IMR-90 (cell line): ENCODE results near the gene API5. TPM values are rescaled to one million over a fixed set of nuclear protein-coding genes. Genes with fewer than 3 reads are reported as not detected.

Source experiments
- ATAC-seq: fragments of 200-7000 bp; cut with Tn5 transposase; 2 replicates; pipeline ENCODE4 v1.9.1; 2020; ENCODE audit warnings: low read depth, mild to moderate bottlenecking, moderate library complexity
- BruUV-seq: library from RNA; stranded (reverse); fragments of 400-500 nt; replicated peaks from 2 replicates; lab custom pipeline; 2021; lab: Mats Ljungman, UMichigan
- CTCF ChIA-PET: fragments of 300-600 bp; formaldehyde crosslinking; extraction: SDS; loops from one replicate; lab custom pipeline; 2021; ENCODE audit warnings: antibody characterized with exemption; lab: Yijun Ruan, JAX
- POLR2A ChIA-PET: fragments of 300-600 bp; sonication (Branson Sonifier 250); formaldehyde crosslinking; loops from one replicate; lab custom pipeline; 2022; ENCODE audit warnings: antibody characterized with exemption; ENCODE audit not compliant: unreplicated experiment; lab: Charles Lee
- DNase-seq: peaks from one replicate; pipeline ENCODE4 v3.0.0; 2013
- H2AFZ ChIP-seq: replicated peaks from 2 replicates; pipeline ENCODE3; 2013; ENCODE audit warnings: low read length, mild to moderate bottlenecking; ENCODE audit not compliant: poor library complexity
- H2AK5ac ChIP-seq: 2 replicates; pipeline ENCODE4 v1.6.1; 2013; ENCODE audit warnings: low read depth, low read length, inconsistent platforms
- H2AK9ac ChIP-seq: replicated peaks from 2 replicates; pipeline ENCODE3; 2013; ENCODE audit warnings: mild to moderate bottlenecking, low read depth, low read length, moderate library complexity; ENCODE audit not compliant: poor library complexity
- H2BK120ac ChIP-seq: 2 replicates; pipeline ENCODE4 v1.6.1; 2013; ENCODE audit warnings: low read depth, low read length, inconsistent platforms
- H2BK15ac ChIP-seq: 3 replicates; pipeline ENCODE4 v1.6.1; 2013; ENCODE audit warnings: low read depth, low read length, inconsistent platforms
- H2BK20ac ChIP-seq: 2 replicates; pipeline ENCODE4 v1.6.1; 2013; ENCODE audit warnings: low read depth, mild to moderate bottlenecking, inconsistent platforms, low read length, moderate library complexity
- H2BK5ac ChIP-seq: 2 replicates; pipeline ENCODE4 v1.6.1; 2013; ENCODE audit warnings: mild to moderate bottlenecking, low read depth, low read length, inconsistent platforms; ENCODE audit not compliant: poor library complexity, severe bottlenecking
- H3K14ac ChIP-seq: replicated peaks from 2 replicates; pipeline ENCODE4 v1.6.1; 2013; ENCODE audit warnings: low read depth, low read length, inconsistent platforms
- H3K18ac ChIP-seq: 2 replicates; pipeline ENCODE4 v1.6.1; 2013; ENCODE audit warnings: low read depth, low read length, control low read depth
- H3K23ac ChIP-seq: 2 replicates; pipeline ENCODE4 v1.6.1; 2013; ENCODE audit warnings: low read depth, low read length, inconsistent platforms
- H3K27ac ChIP-seq: 2 replicates; pipeline ENCODE4 v1.5.1; 2013; ENCODE audit warnings: mild to moderate bottlenecking, control low read depth, low read length; ENCODE audit not compliant: insufficient read depth
- H3K27me3 ChIP-seq: 2 replicates; pipeline ENCODE4 v1.6.1; 2013; ENCODE audit warnings: low read length; ENCODE audit not compliant: control insufficient read depth, insufficient read depth
- H3K36me3 ChIP-seq: 2 replicates; pipeline ENCODE4 v1.6.1; 2013; ENCODE audit warnings: low read length, mixed read lengths; ENCODE audit not compliant: control insufficient read depth, insufficient read depth
- H3K4ac ChIP-seq: 2 replicates; pipeline ENCODE4 v1.6.1; 2013; ENCODE audit warnings: low read depth, low read length, inconsistent platforms
- H3K4me1 ChIP-seq: 2 replicates; pipeline ENCODE4 v1.6.1; 2013; ENCODE audit warnings: low read length, mixed read lengths; ENCODE audit not compliant: control insufficient read depth, insufficient read depth
- H3K4me2 ChIP-seq: 2 replicates; pipeline ENCODE4 v1.6.1; 2013; ENCODE audit warnings: low read depth, mild to moderate bottlenecking, control low read depth, low read length, moderate library complexity
- H3K4me3 ChIP-seq: 2 replicates; pipeline ENCODE4 v1.5.1; 2013; ENCODE audit warnings: low read depth, mild to moderate bottlenecking, control low read depth, low read length, moderate library complexity; ENCODE audit not compliant: insufficient read depth
- H3K56ac ChIP-seq: 2 replicates; pipeline ENCODE4 v1.6.1; 2013; ENCODE audit warnings: low read length, inconsistent platforms; ENCODE audit not compliant: insufficient read depth; ENCODE audit errors: extremely low read depth
- H3K79me1 ChIP-seq, 2 experiments: 2 replicates each; pipeline ENCODE4 v1.6.1; 2013; ENCODE audit warnings: low read length in 2 of 2, inconsistent platforms in 1 of 2, low read depth in 1 of 2
- H3K9ac ChIP-seq: 2 replicates; pipeline ENCODE4 v1.6.1; 2013; ENCODE audit warnings: low read depth, low read length, control low read depth
- H3K9me1 ChIP-seq: 2 replicates; pipeline ENCODE4 v1.6.1; 2013; ENCODE audit warnings: low read length, inconsistent platforms; ENCODE audit not compliant: insufficient read depth
- H3K9me3 ChIP-seq: 2 replicates; pipeline ENCODE4 v1.6.1; 2013; ENCODE audit warnings: low read length; ENCODE audit not compliant: control insufficient read depth, insufficient read depth
- H4K20me1 ChIP-seq: 2 replicates; pipeline ENCODE4 v1.6.1; 2013; ENCODE audit warnings: low read length, inconsistent platforms; ENCODE audit not compliant: insufficient read depth
- H4K5ac ChIP-seq: 2 replicates; pipeline ENCODE4 v1.6.1; 2013; ENCODE audit warnings: mild to moderate bottlenecking, low read depth, low read length, control low read depth
- H4K8ac ChIP-seq, 2 experiments: 2 replicates each; pipeline ENCODE4 v1.6.1; 2013; ENCODE audit warnings: low read depth in 2 of 2, low read length in 2 of 2, control low read depth in 1 of 2, inconsistent platforms in 1 of 2
- H4K91ac ChIP-seq: 2 replicates; pipeline ENCODE4 v1.6.1; 2013; ENCODE audit warnings: low read depth, low read length, inconsistent platforms; ENCODE audit not compliant: insufficient read depth
- CEBPB ChIP-seq: IDR thresholded peaks from 2 replicates; pipeline ENCODE4 v1.6.1; 2012; ENCODE audit warnings: low read depth, low read length, improper control_type of control experiment
- ELK1 ChIP-seq: fragments of 150-350 bp; IDR thresholded peaks from 2 replicates; pipeline ENCODE4 v1.6.1; 2016; ENCODE audit warnings: low read depth, mild to moderate bottlenecking, low read length, moderate library complexity, borderline replicate concordance
- FOS ChIP-seq: fragments of 150-350 bp; IDR thresholded peaks from 2 replicates; pipeline ENCODE4 v1.6.1; 2016; ENCODE audit warnings: low read depth, low read length
- MAZ ChIP-seq: IDR thresholded peaks from 2 replicates; pipeline ENCODE4 v1.6.1; 2012; ENCODE audit warnings: low read depth, mild to moderate bottlenecking, low read length, improper control_type of control experiment, moderate library complexity, borderline replicate concordance
- MXI1 ChIP-seq: IDR thresholded peaks from 2 replicates; pipeline ENCODE4 v1.6.1; 2012; ENCODE audit warnings: low read depth, mild to moderate bottlenecking, low read length, moderate library complexity, borderline replicate concordance
- POLR2A ChIP-seq: IDR thresholded peaks from 2 replicates; pipeline ENCODE4 v1.6.1; 2012; ENCODE audit warnings: mild to moderate bottlenecking, low read depth, low read length
- RAD21 ChIP-seq: IDR thresholded peaks from 2 replicates; pipeline ENCODE4 v1.6.1; 2012; ENCODE audit warnings: low read length, improper control_type of control experiment
- SMC3 ChIP-seq: fragments of 150-350 bp; IDR thresholded peaks from 2 replicates; pipeline ENCODE4 v1.6.1; 2016; ENCODE audit warnings: low read depth, mild to moderate bottlenecking, antibody characterized with exemption, low read length, moderate library complexity
- WGBS, 2 experiments: methylation state at CpG; one replicate each; pipeline versions ENCODE4 v1.1.5 to v1.1.7; 2013; ENCODE audit warnings: missing lambda C conversion rate in 2 of 2; ENCODE audit not compliant: insufficient read length in 1 of 2; ENCODE audit errors: extremely low coverage in 2 of 2; 5-methylcytosine and 5-hydroxymethylcytosine counted together
- dilution Hi-C: fragments of 300-500 bp; cut with HindIII; formaldehyde crosslinking; loops from one replicate; pipeline ENCODE4 v1.14.3; 2018; ENCODE audit warnings: low sequenced_read_pairs; ENCODE audit not compliant: unreplicated experiment
- in situ Hi-C: fragments of 300-500 bp; cut with MboI; formaldehyde crosslinking; loops from 3 replicates; pipeline ENCODE4 v1.14.3; 2019; ENCODE audit warnings: low sequenced_read_pairs, inconsistent platforms, mixed read lengths
- intact Hi-C: fragments of 100-400 bp; cut with micrococcal nuclease; formaldehyde crosslinking; loops from 2 replicates; pipeline ENCODE4 v1.10.0; 2022
- microRNA-seq, 2 experiments: library from miRNA; stranded (forward) in 1 of 2; unstranded in 1 of 2; fragments of 10-50 nt in 1 of 2; fragments of <30 nt in 1 of 2; gene quantifications in 1 of 2; microRNA quantifications in 1 of 2; one replicate each; pipeline versions ENCODE3 to v1.1.0; 2013 to 2020; ENCODE audit not compliant: insufficient read depth in 1 of 2, insufficient read length in 1 of 2, unreplicated experiment in 1 of 2
- polyA plus RNA-seq, 3 experiments: library from polyadenylated mRNA; depleted of rRNA; stranded (reverse); fragments of >200 nt; gene quantifications; 2 replicates each; pipeline ENCODE4 v1.2.3, GENCODE V29; 2012; ENCODE audit warnings: low replicate concordance in 1 of 3
- small RNA-seq, 5 experiments: library from RNA; depleted of rRNA; stranded (forward); fragments of <200 nt; gene quantifications; one replicate each; pipeline ENCODE3, GENCODE V24; 2012
- total RNA-seq: library from RNA; depleted of rRNA; stranded (reverse); fragments of >200 nt; gene quantifications from 2 replicates; pipeline ENCODE4 v1.2.3, GENCODE V29; 2012; rRNA removed

Gene API5
- total and polyA plus RNA-seq, 2 of the 4 experiments (the other 2 are of a cell fraction), result 44.9 to 59.9 TPM

- dilution Hi-C loops (no loop called here), intact Hi-C loops (no loop called here)
These were observed 82.1 kb downstream of the API5 start for GRCh38 chr11:43393765-43394355.

More at GRCh38 chr11:43393765-43394355, 82.1 kb downstream of the API5 start:
- H2BK20ac ChIP-seq, result no peak overlapping the region
- no peak overlapping the region for H2AK5ac ChIP-seq
- H3K9me3 ChIP-seq, result no peaks in the 10 kb centered on the region
- no peak overlapping the region for H2BK15ac ChIP-seq
- H3K4ac ChIP-seq, result no peak overlapping the region
- no peak overlapping the region for H3K4me2 ChIP-seq
- no peak overlapping the region for H3K9ac ChIP-seq
- peaks cover 3 to 6% of the 10 kb centered on the region in 2 experiments; a peak in 2 of 4 replicates for H3K79me1 ChIP-seq
- no CpG with 5 or more reads among the region's 2 CpGs for WGBS, 2 experiments
- in situ Hi-C loops, result no loop called here
- DNase-seq, result peak; percentile 24
- no peaks in the 10 kb centered on the region for H4K20me1 ChIP-seq
- no peaks in the 10 kb centered on the region for H3K4me1 ChIP-seq
- BruUV-seq, result no TSS peak
- H3K9me1 ChIP-seq, result 0 out of 2 replicates have a peak, but pooled peaks cover 3% of the 10 kb centered on the region
- CTCF ChIA-PET, result no interaction called here
- no peak for ATAC-seq
- no peak overlapping the region for H3K14ac ChIP-seq
- no peak overlapping the region for H3K4me3 ChIP-seq
- no peak overlapping the region for H2AFZ ChIP-seq
- H3K27me3 ChIP-seq, result no peaks in the 10 kb centered on the region
- H4K5ac ChIP-seq, result no peak overlapping the region
- no peak overlapping the region for H3K56ac ChIP-seq
- no peak overlapping the region for H4K91ac ChIP-seq
- no peak overlapping the region for H2AK9ac ChIP-seq
- no peak overlapping the region for H4K8ac ChIP-seq
- POLR2A ChIA-PET, result no interaction called here
- TF ChIP-seq CEBPB (no peak), POLR2A (no peak), ELK1 (no peak), FOS (no peak), SMC3 (no peak), MAZ (no peak), MXI1 (no peak), RAD21 (no peak)
- H3K18ac ChIP-seq, result no peak overlapping the region
- no peak overlapping the region for H2BK120ac ChIP-seq
- H2BK5ac ChIP-seq, result no peak overlapping the region
- no peak overlapping the region for H3K27ac ChIP-seq
- H3K36me3 ChIP-seq, result peaks cover 35% of the 10 kb centered on the region
- no peak overlapping the region for H3K23ac ChIP-seq

Small RNAs within 50 kb of the gene (microRNA-seq; reads per million reads assigned to microRNA genes)
- not detected for gene RF00019 (ENCODE audit: insufficient read depth, insufficient read length)

Small RNAs within 50 kb of the gene (small RNA-seq; reads per million reads assigned to genes)
- gene RF00019, result 0 reads per million in 5 experiments

Other genes starting within 250 kb of the API5 start
- 61.3 and 69.4 TPM in 2 replicates for gene TTC17, start 46.9 kb downstream of the API5 start, total RNA-seq
- 56.3 and 57.3 TPM in 2 replicates for gene TTC17, start 46.9 kb downstream of the API5 start, polyA plus RNA-seq (2012; rRNA removed)